B cell (primary cell): ENCODE data around the gene SSRP1. TPM values are rescaled to one million over a fixed set of nuclear protein-coding genes. Genes with fewer than 3 reads are reported as not detected.

Source experiments
- polyA plus RNA-seq: library from polyadenylated mRNA; depleted of rRNA; stranded (reverse); fragments of >200 nt; gene quantifications from 2 replicates; pipeline ENCODE4 v1.2.3, GENCODE V29; 2012
- total RNA-seq, 2 donors: library from RNA; stranded (reverse); fragments of 120-200 nt in 1 of 2; gene quantifications; 1 replicate in 1 of 2; 2 replicates in 1 of 2; pipeline versions ENCODE4 v1.2.3 to v1.2.4, GENCODE V29; 2013 to 2022

The SSRP1 gene
- total and polyA plus RNA-seq, 2 donors (not counting 1 experiment from before 2014, with no cell fraction given) = 40.9 to 66.6 TPM

Other genes starting within 250 kb of the SSRP1 start
- not detected in 2 replicates for gene LRRC55, start 153.9 kb downstream of the SSRP1 start, total RNA-seq
- gene LRRC55, start 153.9 kb downstream of the SSRP1 start, polyA plus RNA-seq = not detected in 2 replicates
- gene APLNR, start 98.6 kb downstream of the SSRP1 start, total RNA-seq = not detected in 2 replicates
- not detected in 2 replicates for gene APLNR, start 98.6 kb downstream of the SSRP1 start, polyA plus RNA-seq
- gene TNKS1BP1, start 10.9 kb downstream of the SSRP1 start, total RNA-seq = 8.1 and 12.2 TPM in 2 replicates
- 2.2 and 2.9 TPM in 2 replicates for gene TNKS1BP1, start 10.9 kb downstream of the SSRP1 start, polyA plus RNA-seq
- gene P2RX3, start 2.5 kb upstream of the SSRP1 start, total RNA-seq = not detected in 2 replicates
- gene P2RX3, start 2.5 kb upstream of the SSRP1 start, polyA plus RNA-seq = not detected in 2 replicates
- gene PRG3, start 45.3 kb upstream of the SSRP1 start, total RNA-seq = not detected in 2 replicates
- gene PRG3, start 45.3 kb upstream of the SSRP1 start, polyA plus RNA-seq = not detected in 2 replicates
- not detected in 2 replicates for gene PRG2, start 54.8 kb upstream of the SSRP1 start, total RNA-seq
- gene PRG2, start 54.8 kb upstream of the SSRP1 start, polyA plus RNA-seq = 0.07 and 0.52 TPM in 2 replicates
- gene SLC43A3, start 91.2 kb upstream of the SSRP1 start, total RNA-seq = 19.3 and 20.9 TPM in 2 replicates
- gene SLC43A3, start 91.2 kb upstream of the SSRP1 start, polyA plus RNA-seq = 7.6 and 8.0 TPM in 2 replicates
- gene RTN4RL2, start 124.6 kb upstream of the SSRP1 start, total RNA-seq = 0.12 and 0.27 TPM in 2 replicates
- gene RTN4RL2, start 124.6 kb upstream of the SSRP1 start, polyA plus RNA-seq = 0.10 and 0.13 TPM in 2 replicates
- 3.7 and 5.9 TPM in 2 replicates for gene SLC43A1, start 179.8 kb upstream of the SSRP1 start, total RNA-seq
- gene SLC43A1, start 179.8 kb upstream of the SSRP1 start, polyA plus RNA-seq = 4.8 and 6.4 TPM in 2 replicates
- 39.6 and 39.8 TPM in 2 replicates for gene TIMM10, start 194.9 kb upstream of the SSRP1 start, total RNA-seq
- 21.6 and 36.5 TPM in 2 replicates for gene TIMM10, start 194.9 kb upstream of the SSRP1 start, polyA plus RNA-seq
- not detected in 2 replicates for gene SMTNL1, start 201.7 kb upstream of the SSRP1 start, total RNA-seq
- gene SMTNL1, start 201.7 kb upstream of the SSRP1 start, polyA plus RNA-seq = not detected in 2 replicates
- 66.3 and 70.7 TPM in 2 replicates for gene UBE2L6, start 231.8 kb upstream of the SSRP1 start, total RNA-seq
- 45.6 and 63.5 TPM in 2 replicates for gene UBE2L6, start 231.8 kb upstream of the SSRP1 start, polyA plus RNA-seq